ENCODE data around the gene GBP7.
"Not testable (repeated sequence)": the region's sequence is repeated elsewhere in the genome, so short reads cannot be mapped to it uniquely, and the experiment has no call there.

GBP7 gene

GRCh38 chr1:89169166-89169565 lies 6.6 kb downstream of the GBP7 start:
- no peak for DNase-seq

DNA sequence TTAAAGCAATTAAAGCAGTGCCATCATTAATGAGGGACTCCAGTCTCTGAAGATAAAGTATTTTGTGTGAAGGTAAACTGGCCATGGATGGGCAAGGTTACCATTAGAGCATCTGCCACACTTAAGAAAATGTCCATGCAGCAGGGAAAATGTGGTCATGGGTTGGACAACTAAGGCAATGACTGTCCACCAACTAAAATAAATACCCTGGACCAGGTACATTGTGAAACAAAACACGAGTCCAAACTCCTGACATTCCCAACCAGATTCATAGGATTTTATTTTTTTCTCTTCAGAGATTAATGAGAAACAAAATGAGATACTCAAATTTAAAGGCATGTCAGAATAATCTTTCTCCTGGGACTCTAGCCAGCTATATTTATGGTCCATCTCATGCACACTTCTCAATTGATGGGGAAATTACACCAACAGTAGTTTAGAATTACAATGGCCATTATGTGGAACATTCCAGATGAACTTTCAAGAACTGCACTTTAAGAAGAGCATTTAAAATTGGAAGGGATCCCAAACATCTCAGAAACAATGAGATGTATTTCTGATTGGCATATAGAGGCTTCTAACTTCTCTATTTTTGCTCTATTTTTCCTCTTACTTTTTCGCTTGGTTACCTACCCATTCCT lies 8.1 kb downstream of the GBP7 start:
- no peak for DNase-seq

DNA sequence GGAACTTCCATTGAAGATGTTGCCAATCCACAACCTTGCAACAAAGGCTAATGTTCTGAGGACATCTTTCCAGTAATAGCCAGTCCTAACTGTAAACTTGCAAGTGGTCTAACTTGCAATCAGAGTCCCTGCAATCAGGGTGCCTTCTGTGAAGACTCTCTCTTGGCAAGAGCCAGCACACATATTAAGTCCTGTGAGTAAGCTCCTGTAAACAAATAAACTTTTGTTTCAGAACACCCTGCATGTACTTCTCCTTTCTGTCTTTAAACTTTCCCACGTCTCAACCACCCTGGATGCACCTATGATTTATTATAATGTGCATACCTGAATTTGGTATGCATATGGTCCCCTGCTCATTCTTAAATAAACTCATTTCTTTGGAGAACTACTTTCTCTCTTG lies 9.1 kb downstream of the GBP7 start:
- no peak for DNase-seq

GRCh38 chr1:89165811-89166210 lies 10.0 kb downstream of the GBP7 start:
- DNase-seq, result no peak

GRCh38 chr1:89151047-89151446 lies 24.8 kb downstream of the GBP7 start:
- DNase-seq, result no peak

DNA sequence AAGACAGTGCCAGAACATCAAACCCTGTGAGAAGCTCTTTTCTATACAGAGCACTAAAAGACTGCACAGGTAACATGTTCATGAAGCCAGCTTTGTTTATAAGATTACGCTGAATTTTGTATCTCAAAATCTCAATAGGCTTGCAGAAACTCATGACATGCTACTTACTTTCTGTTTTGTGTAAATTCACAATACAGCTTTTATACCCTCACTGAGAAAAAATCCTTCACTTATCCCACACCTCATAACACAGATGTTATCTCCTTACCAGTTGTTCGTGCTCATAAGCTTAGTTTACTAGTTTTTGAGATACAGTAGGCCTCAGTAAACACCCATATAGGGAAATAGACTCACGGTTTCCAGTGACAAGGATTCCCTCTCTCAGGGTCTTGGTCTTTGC lies 25.8 kb downstream of the GBP7 start:
- DNase-seq, result no peak

GRCh38 chr1:89149229-89149628 lies 26.6 kb downstream of the GBP7 start:
- DNase-seq, result no peak

DNA sequence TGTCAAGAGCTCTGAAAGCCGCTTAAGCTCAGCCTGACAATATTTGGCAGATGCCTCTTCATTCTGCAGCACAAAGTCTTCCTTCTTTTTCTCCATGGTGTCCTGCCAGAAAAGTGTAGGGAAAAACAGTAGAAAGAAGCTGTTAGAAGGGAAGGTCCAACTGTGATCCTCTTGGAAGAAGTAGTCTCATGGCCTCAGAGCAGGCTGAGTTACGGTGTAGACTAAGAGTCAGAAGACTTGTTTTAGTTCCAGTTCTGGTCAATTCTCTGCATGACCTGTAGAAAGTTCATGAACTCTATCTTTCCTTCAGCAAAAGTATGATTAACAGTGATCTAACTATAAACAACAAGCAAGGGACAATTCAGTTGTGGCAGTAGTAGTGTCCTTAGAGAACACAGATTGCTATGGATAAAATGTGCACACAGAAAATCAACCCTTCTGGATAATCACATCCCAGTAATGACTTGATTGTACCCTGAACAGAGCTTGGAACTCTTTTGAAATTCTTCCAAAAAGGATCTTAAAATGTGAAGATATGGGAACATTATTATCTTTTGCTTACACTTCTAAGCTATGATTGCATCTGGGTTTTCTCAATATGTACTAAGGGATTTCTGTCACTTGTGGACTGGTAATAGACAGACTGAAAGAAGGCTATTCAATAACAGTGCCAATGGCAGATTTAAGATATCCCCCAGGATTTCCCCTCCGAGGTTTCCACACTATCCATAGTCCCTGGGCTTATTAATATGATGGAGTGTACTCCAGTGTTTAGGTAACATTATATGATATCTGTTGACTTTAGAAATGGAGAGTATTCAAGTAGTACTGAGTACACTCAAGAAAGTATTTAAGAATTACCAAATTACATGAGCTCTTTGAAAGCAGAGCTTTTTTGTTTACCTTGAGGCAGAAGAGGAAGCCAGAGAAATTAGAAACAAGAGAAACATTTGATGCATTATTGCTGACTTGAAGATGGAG lies 27.8 kb downstream of the GBP7 start:
- no peak for DNase-seq

DNA sequence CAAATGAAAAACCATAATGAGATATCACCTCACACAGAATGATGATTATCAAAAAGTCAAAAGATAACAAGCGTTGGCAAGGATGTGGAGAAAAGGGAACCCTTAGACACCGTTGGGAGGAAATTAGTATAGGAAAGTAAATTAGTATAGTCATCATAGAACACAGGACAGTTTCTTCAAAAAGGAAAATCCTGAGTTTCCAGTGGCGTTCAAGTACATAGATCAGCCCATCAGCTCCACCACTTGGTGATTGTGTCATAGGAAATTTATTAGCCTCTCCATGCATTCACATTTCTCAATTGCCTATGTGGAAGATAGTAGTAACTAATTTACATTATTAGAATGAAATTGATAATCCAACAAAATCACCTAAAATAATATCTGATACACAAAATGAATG lies 29.1 kb downstream of the GBP7 start:
- no peak for DNase-seq

- DNase-seq, result no peak
These were observed 32.3 kb downstream of the GBP7 start for GRCh38 chr1:89143484-89143883.

GRCh38 chr1:89142160-89142559 lies 33.6 kb downstream of the GBP7 start:
- no peak for DNase-seq

DNA sequence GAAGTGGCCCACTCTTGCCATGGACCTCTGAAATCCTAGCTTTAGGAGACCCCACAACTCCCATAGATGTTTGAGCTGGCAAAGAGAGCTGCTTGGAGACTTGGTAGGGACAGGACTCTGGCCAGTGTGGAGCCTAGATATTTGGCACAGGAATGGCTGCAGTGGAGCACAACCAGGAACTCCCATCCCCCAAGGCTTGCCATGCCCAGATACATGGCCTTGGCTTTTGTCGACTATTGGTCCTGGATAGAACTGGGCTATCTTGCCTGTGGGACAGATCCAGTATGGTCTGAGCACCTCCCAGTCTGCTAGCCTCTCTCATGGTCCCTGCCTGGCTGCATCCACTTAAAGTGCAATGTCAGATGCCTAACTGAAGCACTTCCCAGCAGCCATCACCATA lies 42.1 kb downstream of the GBP7 start:
- DNase-seq, result no peak

GRCh38 chr1:89130716-89131115 lies 45.1 kb downstream of the GBP7 start:
- DNase-seq, result no peak

- DNase-seq, result peak; percentile 5 to 25
These were observed 45.9 kb downstream of the GBP7 start for GRCh38 chr1:89129911-89130310.

GRCh38 chr1:89128003-89128458 lies 47.8 kb downstream of the GBP7 start:
- not testable (repeated sequence) for DNase-seq

DNA sequence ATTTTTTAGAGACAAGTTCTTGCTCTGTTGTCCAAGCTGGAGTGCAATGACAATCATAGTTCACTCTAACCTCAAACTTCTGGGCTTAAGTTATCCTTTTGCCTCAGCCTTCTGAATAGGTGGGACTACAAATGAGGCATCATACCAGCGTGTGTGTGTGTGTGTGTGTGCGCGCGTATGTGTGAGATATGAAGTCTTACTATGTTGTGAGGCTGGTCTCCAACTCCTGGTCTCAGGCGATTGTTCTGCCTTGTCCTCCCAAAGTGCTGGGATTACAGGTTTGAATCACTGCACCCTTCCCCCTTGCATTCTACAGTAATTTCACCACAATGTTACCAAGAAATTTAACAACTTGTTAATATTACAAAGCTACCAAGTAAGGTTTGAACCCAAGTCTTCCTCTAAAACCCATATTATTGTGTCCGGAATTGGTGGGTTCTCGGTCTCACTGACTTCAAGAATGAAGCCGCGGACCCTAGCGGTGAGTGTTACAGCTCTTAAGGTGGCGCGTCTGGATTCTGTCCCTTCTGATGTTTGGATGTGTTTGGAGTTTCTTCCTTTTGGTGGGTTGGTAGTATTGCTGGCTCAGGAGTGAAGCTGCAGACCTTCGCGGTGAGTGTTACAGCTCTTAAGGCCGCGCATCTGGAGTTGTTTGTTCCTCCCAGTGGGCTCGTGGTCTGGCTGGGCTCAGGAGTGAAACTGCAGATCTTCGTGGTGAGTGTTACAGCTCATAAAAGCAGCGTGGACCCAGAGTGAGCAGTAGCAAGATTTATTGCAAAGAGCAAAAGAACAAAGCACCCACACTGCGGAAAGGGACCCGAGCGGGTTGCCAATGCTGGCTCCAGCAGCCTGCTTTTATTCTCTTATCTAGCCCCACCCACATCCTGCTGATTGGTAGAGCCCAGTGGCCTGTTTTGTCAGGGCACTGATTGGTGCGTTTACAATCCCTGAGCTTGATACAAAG lies 48.9 kb downstream of the GBP7 start:
- peak in 1 of 2 experiments; percentile 4 for DNase-seq

GRCh38 chr1:89125913-89126580 lies 49.8 kb downstream of the GBP7 start, which contains the start of gene GBP2:
Gene GBP2, minus strand, starts transcription at chr1:89126114. Its CDS starts 4,148 bp downstream, at chr1:89121966.
- peak; percentile 53 to 62 for DNase-seq

GRCh38 chr1:89125240-89125912 lies 50.4 kb downstream of the GBP7 start:
- DNase-seq, result no peak

- DNase-seq, result no peak
These were observed 54.2 kb downstream of the GBP7 start for GRCh38 chr1:89121641-89122040.

GRCh38 chr1:89114662-89115061 lies 61.1 kb downstream of the GBP7 start:
- no peak for DNase-seq

DNA sequence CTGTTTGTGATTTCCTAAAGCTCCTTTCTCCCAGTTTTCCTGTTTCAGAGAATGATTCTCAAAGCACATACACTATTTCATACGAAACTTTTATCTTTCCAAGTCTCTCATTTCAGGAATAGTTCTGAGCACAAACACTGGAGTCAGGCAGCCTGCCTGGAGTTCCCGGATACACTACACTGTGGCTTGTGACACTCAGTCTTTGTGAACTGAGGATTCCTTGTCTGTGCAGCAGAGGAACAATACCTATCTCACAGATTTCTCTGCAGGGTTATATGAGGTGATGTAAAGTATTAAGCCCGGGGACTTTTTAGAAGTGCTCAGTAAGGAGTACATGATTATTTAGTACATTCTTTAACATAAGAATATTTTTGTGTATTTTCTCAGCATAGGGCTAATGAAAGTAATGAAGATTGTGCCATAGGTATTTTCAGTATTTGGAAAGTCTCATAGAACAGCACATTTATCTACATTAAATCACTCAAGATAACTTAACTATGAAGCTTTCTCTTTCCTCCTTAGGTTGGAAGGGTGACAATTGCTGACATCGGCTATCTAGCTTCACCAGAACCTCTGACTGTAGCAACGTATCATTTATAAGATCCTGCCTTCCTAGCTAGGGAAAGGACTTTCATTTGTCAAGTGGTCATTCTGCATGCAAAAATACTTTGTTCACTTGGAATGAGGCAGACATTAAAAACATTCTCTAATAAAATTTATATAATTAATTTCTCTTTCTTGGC lies 62.8 kb downstream of the GBP7 start:
- DNase-seq, result no peak
